Hematopoietic multipotent progenitor cell treated with erythropoietin and hydrocortisone succinate and interleukin-3 and kit ligand, for 15 days (in vitro differentiated cells): ENCODE measurements around the gene ADGRA3.

Source experiments
- DNase-seq: peaks from one replicate; pipeline ENCODE4 v3.0.0-alpha.2; 2015; ENCODE audit warnings: low spot score

Gene ADGRA3

DNA sequence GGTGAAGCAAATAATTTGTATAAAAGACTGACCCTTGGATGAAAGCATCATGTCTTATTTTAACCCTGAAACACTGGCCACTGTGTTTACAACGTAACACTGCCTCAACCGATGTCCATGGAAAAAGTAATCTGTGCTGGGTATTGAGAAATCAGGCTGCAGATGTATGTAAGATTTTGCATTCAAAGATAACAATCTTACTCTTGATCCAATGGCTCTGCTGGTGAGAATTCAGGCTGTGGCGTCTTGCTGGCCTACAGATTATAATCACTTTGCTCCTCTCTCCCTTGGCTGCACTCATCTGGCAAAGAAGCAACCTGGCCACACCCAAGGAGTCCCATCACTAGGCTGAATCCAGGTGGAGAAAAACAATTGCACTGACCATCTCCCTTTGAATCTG lies 7.5 kb downstream of the ADGRA3 start:
- DNase-seq, result no peak

DNA sequence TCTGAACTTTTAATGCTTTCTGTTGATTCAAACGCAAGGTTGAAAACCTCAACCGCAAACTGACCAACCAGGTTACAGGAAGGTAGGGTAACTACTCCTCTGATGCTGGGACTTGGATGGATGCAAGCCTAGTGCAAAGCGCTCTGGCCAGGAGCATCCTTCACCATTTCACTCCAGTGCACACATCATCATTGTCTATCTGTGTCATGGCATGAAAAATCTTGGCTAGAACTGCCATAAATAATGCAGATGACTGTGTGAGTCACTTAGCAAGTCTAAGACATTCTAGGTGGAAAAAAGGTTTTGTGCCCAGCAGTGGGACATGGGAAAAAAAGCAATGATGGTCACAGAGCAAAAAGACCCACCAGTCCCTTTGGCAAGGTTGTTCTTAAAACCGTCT lies 10.9 kb downstream of the ADGRA3 start:
- no peak for DNase-seq

DNA sequence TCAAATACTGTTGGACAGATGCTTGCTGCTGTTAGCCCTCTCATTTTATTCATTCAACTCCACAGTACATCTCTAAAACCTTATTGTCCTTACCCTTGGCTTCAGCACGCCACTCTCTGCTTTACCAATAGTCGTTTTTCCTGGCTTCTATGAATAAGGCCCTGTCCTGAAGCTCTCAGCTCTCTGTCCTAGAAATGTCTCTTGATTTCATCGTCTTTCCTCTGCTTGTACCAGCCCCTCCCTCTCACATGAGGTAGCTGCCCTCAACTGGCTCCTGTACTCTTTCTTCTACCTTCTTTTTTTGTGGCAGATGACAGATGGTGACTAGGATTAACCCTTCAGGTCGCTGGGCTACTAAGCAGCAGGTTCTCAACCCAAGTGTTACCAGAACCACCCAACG lies 11.4 kb downstream of the ADGRA3 start:
- DNase-seq, result no peak

DNA sequence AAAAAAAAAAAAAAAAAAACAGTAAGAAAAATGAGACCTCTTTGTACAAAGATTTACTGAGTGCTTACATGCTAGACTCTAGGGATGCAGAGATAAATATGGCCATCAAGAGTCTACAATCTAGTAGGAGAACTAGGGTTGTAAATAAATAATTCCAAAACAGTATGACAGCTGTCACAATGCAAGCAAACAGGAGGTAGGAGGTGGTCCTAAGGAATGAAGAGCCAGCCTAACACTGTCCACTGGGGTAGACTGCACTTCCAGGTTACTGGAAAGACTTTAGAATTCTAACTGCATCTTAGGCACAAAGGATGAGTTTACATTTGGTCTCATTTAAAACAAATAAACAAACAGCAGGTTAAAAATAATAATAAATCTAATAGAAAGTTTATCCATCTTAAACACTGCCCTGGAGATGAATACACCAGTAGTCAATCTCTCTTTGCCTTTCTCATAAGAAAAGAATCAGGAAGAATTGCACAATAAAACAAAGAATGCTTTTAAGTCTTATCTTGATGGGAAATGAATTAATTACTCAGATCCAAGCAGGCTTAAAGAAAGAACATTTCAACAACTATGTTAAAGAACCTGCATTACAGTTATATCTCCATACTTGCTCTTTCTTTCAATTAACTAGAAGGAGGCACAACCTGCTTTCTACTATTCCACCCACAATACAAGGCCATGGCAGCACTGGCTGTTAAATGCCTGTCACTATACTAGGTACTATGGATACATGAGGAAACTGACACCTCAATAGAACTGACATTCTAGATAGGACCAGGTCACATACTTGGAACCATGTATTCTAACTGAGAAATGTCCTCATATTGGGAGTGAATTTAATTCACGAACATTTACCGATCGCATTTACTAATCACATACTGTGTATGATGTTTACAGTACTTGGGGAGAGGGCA lies 12.7 kb downstream of the ADGRA3 start:
- DNase-seq, result no peak

DNA sequence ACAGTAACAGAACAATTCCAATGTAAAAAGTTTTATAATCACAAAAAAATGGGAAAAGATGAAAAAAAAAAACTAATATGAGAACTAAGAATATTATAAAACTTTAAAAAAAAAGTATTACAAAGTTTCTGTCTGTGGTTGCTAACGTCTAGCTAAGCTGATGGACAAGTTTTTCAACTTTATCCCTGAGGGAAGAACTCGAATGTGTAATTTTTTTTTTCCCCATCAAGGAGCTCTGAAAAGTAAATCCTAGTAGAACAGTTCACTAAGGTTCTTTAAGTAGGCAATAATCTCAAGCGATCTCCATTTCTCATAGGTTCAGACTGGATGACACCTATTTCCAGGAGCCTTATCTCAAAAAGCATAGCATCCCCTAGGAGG lies 14.2 kb downstream of the ADGRA3 start:
- no peak for DNase-seq

DNA sequence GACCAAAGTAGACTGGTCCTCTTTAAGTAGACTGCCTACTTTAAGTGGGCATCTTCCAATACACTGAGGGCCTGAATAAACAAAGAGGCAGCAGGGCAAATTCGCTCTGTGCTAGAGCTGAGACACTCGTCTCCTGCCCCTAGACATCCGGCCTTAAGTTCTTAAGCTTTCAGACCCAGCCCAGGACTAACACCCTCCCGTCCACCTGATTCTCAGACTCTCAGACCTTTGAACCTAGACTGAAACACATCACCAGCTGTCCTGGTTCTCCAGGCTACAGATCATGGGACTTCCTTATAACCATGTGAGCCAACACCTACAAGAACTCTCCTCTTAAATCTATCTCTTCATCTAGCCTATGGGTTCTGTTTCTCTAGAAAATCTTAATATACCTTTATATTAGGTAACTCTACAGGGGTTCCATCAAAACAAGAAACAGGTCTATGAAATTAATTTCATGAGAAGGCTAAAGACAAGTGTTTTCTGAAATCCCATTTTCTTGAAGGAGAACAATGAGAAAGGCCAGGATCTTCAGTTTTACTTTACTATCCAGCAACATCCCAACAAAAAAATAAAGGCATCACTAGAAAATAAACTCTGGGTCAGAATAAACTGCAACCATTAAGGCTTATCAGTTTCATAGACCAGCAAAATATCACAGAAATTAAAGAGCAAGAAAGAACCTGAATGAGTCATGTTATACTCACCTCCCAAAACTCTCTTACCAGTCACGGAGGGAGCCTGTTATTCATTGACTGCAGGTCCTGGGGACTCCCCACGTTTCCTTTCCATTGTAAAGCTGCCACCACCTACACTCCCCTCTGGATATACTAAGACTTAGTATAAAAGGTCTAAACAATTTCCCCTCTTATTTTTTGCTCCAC lies 14.8 kb downstream of the ADGRA3 start:
- DNase-seq, result no peak

DNA sequence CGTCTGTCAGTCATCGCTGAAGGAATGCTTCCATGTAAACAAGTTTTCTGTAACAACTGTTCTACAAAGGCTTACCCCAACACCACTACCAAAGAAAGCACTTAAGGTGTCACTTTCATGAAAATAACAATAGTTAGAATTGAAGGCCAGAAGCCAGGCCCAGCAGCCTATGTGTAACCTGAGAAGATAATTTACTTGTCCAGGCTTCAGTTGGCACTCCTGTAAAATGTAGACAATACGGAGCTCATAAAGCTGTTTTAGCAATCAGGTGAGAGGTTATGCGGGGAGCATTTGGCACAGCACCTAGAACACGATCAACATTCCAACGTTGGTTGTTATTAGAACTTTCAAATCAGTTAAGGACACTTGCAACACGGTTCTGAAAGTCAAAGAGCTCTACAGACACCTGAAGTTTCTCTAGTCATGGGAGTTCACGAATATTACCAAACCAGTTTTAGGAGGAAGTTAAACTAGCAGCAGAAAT lies 15.7 kb downstream of the ADGRA3 start:
- no peak for DNase-seq

DNA sequence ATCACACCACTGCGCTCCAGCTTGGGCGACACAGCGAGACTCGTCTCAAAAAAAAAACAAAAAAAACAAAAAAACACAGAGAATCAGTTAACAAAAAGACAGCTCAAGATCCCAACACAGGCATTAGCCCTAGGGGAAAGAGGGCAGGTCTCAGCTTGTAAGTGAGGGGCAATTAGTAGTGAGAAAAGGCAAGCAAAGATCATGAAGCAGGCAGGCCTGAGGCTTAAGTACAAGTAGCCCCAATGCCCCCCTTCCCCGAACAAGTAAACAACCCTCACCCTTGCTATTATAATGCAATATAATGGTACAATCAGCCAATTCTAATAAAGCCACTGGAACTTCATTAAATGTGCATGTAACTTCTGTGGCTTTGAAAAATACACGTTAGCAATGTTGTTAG lies 17.0 kb downstream of the ADGRA3 start:
- no peak for DNase-seq

DNA sequence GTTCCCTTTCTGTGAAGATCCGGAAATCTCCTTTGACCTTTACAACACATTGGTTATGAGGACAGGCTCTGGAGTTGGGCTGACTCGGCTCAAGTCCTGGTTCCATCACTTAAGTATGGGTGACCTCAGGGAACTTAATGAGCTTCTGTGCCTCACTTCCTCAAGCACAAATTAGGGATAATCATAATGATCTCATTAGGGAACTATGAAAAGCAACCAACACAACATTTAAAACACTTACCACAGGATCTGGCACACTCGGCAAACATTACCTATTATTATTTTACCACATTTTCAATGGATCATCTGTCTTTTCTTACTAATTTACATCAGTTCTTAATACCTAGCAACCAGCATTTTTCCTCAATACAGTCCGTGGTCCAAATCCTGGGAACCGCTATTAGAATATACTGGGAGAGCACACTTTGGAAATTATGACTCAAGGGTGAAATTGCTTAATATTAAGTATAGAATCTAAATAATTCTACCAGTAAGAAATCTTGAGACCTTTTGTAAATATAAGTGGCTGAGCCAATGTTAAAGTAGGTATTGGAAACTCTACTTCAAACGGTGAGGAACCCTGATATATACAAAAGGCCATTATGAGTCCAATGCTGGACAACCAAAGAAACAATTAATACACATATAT lies 19.6 kb downstream of the ADGRA3 start:
- DNase-seq, result no peak

DNA sequence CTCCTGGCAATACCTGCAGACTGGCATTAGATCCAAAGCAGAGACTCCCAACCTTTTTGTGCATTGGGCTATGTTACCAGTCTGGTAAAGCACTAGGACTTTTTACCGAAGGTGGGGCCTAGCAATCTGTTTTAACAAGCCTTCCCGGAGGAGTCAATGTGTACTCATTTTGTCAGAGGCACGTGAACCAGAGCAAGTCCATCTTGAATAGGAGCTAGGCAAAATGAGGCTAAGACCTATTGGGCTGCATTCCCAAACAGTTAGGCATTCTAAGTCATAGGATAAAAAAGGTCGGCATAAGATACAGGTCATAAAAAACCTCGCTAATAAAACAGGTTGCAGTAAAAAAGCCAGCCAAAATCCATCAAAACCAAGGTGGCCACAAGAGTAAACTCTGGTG lies 22.3 kb downstream of the ADGRA3 start:
- no peak for DNase-seq

DNA sequence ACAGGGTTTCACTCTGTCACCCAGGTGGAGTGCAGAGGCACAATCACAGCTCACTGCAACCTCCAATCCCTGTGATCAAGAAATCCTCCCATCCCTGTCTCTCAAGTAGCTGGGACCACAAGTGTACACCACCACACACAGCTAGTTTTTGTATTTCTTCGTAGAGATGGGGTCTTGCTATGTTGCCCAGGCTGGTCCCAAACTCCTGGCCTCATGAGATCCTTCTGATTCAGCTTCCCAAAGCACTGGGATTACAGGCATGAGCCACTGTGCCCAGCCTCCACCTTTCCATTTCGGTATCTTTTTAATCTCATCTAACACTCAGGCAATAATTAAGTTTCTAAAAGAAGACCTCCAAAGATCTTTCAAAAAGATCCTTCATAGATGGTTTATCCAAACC lies 22.9 kb downstream of the ADGRA3 start:
- no peak for DNase-seq

DNA sequence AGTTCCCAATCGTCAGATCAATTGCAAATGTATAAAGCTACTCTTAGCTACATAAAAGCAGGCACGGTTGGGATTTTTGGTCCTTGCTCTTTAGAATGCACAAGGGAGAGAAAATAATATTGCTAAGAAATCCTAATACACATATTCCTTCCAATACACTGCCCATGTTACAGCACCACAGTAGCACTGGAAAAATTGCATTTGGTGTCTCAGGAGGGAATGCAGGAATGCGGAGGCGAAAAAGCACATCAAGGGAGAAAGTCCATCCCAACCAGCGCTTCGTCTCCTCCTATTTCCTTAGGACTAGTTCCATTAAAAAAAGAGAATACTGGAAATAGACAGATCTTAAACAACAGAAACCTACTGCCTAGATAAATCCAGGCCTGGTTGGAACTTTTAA lies 23.9 kb downstream of the ADGRA3 start:
- DNase-seq, result no peak

DNA sequence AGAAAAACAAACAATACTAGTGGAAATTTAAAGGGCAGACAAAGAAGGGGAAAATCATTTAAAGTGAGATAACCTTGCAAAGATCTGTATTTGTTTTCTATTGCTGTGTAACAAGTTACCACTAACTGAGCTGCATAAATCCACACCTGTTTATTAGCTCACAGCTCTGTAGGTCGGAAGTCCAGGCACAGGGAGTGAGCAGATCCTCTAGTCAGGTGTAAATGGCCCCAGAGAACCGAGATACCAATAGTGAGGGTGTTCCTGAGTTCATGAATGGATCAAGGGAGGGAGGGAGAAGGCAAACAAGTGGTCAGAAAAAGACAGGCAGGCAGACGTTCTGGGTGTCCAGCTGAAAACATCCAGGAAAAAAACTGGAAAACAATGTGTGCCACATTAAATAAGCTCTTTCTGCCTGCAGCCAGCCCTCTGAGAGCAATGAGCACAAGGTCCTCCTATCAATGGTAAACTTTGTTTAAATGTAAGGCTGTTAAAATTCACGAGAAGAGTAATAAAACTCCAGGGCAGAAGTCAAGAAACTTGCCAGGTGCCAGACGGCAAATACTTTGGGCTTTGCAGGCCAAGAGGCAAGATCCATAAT lies 25.0 kb downstream of the ADGRA3 start:
- no peak for DNase-seq

DNA sequence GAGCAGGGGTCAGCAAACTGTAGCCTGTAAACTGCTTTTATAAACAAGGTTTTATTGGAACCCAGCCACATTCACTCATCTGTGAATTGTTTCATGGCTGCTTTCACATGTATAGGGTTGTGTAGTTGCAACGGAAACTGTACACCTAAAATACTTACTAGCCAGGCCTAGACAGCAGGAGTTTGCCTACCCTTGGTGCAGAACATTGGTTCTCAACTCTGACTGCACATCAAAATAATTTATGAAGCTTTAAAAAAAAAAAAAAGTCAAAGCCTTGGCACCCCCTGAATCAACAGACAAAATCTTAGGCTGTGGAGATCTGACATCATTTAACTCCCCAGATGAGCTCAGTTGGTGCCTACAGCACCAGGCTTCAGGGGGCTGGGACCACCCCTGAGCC lies 27.8 kb downstream of the ADGRA3 start:
- DNase-seq, result no peak

DNA sequence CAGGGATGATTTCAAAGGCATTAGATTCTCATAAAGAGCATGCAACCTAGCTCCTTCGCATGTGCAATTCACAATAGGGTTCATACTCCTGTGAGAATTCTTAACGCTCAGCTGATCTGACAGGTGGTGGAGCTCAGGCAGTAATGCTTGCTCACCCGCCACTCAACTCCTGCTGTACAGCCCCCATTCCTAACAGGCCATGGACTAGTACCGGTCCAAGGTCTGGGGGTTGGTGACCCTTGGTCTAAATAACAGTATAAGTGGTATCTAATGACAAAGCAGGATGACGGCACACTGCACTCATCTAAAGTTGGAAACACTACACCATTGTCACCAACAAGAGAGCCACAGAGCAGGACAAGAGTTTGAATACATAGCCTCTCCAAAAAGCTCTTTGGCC lies 28.5 kb downstream of the ADGRA3 start:
- DNase-seq, result no peak

DNA sequence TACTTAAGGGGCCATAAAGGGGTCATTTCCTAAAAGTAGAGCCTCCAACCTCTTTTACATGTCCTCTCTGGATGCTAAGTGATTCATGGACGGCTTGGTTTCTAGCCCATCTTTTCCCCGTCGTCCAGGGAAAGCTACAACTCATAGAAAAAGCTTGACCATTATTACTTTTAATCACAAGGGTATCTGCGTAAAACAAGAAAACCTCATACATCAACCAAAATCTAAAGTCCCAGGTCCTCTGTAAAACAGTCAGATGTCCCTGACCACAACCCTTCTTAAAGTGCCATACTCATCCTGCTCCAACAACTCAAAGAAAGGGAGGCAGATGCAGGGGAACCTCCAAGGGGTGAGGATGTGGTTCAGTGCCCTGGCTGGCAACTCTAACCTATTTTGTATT lies 29.6 kb downstream of the ADGRA3 start:
- no peak for DNase-seq

DNA sequence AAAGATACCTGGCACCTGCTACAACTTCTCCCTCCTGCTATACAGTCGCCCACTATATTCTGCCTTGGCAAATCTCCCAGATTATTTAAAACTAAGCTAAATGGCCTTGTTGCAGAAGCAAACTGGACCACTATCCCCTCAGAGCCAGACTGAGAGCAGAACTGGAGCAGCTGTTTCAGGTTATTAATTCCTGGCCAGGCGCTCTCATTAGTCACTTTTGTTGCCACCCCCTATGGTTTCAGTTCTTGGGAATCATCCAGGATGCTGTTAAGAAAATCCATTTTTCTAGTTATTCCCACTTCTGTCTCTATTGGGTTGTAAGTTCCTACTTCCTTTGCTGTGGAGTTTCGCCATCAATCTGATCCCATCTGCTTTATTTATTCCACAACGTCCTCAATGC lies 30.1 kb downstream of the ADGRA3 start:
- no peak for DNase-seq

DNA sequence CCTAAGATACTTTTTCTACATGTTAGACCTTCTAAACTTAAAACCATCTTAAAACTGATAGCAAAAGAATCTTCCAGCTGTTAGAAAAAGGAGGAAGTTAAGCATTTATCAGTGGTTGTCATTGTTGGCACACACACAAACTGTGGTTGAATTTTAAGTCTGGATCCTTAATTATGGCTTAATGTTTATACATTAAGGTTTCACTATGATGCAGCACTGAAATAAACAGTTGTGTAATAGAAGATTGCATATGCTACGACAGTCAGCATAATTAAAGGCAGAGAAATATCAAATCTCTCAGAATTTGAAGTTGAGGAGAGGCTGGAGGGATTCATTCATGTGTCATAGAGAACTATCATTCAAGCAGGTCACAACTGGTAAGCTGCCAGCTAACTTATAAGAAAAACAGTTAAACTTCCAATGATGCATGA lies 32.3 kb downstream of the ADGRA3 start:
- DNase-seq, result no peak

DNA sequence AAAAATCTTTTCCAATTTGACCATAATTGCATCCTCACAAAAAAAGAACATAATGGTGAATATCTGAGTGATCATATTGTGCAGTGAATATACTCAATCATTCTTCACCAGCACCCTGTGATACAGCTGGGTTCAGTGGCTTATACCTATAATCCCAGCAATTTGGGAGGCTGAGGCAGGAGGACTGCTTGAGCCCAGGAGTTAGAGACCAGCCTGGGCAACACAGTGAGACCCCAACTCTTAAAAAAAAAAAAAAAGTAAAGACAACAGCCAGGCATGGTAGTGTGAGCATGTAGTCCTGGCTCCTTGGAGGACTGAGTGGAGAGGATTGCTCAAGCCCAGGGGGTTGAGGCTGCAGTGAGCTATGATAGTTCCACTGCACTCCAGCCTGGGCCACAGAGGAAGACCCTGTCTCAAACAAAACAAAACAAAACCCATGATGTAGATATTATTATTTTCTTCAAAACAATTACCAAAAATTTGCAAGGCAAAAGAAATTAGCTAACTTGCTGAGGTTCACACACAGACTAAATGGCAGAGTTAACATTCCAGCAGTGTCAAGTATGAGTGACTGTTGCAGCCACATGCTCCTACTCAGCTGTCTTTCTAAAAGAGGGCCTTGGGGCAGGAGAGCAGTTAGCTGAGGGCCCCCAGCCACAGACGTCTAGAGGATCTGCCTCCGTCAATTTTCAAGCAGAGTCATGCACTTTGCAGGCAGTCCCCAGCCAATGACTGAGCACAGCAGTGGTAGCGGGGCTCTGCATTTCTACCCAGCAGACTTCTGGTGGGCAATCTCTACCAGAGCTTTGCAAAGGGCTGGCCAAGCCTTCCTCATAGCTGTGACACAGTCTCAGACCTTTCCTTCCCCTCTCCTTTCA lies 33.4 kb downstream of the ADGRA3 start:
- DNase-seq, result no peak

DNA sequence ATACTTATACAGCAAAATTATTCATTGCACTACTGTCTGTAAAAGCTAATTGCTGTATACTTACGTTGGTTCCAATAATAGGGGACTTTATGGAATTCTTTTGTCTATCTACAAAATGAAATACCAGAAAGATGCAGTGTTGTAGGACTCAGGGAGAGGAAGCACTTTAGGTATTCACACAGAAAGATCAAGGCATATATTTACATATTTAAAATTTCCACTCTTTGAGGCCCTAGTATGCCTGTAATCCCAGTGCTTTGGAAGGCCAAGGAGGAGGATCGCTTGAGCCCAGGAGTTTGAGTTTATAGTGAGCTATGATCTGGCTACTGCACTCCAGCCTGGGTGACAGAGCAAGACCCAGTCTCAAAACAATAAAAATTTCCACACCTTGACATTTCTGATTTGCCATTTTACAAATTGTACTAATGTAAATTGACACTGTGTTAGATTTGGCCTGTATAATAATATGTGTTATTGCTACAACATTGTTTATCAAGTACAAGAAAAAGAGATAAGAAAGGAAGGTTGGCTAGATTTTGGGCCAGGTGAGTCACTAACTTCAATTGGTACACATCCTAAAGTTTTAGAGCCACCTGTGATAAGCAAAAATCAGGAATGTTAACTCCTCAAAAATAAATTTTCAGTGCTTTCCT lies 35.1 kb downstream of the ADGRA3 start:
- no peak for DNase-seq

DNA sequence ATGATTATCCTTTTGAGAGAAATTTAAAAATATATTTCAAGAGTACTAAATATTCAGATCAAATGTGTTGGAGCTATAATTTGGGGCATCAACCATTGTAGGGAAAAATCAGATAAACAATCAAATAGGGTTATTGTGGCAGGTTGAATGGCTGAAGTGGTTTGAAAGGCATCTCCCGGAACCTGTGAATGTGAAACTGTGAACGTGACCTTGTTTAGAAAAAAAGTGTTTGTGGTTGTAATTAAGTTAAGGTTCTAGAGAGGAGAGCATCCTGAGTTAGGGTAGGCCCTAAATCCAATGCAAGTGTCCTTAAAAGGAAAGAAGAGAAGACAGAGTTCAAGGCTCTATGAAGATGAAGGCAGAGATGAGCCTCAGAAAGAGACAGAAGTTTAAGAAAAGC lies 37.4 kb downstream of the ADGRA3 start:
- DNase-seq, result no peak
